Measurements from ENCODE around the gene CCDC12. TPM values are rescaled to one million over a fixed set of nuclear protein-coding genes. Genes with fewer than 3 reads are reported as not detected.

The CCDC12 gene
- total and polyA plus RNA-seq, 9 of the 15 experiments (the other 6 are each of a cell fraction or from before 2014, with no cell fraction given), result 8.9 to 201 (median 86.9) TPM

DNA sequence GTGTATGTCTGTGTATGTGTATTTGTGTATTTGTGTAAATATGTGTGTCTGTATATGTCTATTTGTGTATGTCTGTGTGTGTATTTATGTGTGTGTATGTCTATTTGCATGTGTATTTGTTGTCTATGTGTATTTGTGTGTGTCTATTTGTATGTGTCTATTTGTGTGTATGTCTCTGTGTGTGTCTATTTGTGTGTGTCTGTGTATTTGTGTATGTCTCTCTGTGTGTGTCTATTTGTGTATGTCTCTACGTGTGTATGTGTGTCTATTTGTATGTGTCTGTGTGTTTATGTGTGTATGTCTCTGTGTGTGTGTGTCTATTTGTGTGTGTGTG, 68.6 kb downstream of the CCDC12 start (continued):
- TF ChIP-seq, protein P1, sequence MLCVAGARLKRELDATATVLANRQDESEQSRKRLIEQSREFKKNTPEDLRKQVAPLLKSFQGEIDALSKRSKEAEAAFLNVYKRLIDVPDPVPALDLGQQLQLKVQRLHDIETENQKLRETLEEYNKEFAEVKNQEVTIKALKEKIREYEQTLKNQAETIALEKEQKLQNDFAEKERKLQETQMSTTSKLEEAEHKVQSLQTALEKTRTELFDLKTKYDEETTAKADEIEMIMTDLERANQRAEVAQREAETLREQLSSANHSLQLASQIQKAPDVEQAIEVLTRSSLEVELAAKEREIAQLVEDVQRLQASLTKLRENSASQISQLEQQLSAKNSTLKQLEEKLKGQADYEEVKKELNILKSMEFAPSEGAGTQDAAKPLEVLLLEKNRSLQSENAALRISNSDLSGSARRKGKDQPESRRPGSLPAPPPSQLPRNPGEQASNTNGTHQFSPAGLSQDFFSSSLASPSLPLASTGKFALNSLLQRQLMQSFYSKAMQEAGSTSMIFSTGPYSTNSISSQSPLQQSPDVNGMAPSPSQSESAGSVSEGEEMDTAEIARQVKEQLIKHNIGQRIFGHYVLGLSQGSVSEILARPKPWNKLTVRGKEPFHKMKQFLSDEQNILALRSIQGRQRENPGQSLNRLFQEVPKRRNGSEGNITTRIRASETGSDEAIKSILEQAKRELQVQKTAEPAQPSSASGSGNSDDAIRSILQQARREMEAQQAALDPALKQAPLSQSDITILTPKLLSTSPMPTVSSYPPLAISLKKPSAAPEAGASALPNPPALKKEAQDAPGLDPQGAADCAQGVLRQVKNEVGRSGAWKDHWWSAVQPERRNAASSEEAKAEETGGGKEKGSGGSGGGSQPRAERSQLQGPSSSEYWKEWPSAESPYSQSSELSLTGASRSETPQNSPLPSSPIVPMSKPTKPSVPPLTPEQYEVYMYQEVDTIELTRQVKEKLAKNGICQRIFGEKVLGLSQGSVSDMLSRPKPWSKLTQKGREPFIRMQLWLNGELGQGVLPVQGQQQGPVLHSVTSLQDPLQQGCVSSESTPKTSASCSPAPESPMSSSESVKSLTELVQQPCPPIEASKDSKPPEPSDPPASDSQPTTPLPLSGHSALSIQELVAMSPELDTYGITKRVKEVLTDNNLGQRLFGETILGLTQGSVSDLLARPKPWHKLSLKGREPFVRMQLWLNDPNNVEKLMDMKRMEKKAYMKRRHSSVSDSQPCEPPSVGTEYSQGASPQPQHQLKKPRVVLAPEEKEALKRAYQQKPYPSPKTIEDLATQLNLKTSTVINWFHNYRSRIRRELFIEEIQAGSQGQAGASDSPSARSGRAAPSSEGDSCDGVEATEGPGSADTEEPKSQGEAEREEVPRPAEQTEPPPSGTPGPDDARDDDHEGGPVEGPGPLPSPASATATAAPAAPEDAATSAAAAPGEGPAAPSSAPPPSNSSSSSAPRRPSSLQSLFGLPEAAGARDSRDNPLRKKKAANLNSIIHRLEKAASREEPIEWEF (CRISPR knock-in tag; IDR thresholded peaks at IDR 0.05), result no peak
- TF ChIP-seq, protein P2, sequence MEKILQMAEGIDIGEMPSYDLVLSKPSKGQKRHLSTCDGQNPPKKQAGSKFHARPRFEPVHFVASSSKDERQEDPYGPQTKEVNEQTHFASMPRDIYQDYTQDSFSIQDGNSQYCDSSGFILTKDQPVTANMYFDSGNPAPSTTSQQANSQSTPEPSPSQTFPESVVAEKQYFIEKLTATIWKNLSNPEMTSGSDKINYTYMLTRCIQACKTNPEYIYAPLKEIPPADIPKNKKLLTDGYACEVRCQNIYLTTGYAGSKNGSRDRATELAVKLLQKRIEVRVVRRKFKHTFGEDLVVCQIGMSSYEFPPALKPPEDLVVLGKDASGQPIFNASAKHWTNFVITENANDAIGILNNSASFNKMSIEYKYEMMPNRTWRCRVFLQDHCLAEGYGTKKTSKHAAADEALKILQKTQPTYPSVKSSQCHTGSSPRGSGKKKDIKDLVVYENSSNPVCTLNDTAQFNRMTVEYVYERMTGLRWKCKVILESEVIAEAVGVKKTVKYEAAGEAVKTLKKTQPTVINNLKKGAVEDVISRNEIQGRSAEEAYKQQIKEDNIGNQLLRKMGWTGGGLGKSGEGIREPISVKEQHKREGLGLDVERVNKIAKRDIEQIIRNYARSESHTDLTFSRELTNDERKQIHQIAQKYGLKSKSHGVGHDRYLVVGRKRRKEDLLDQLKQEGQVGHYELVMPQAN (IDR thresholded peaks at IDR 0.05; ENCODE audit: borderline replicate concordance), result 0 out of 2 replicates have a peak, but pooled peaks have one; percentile 32
- TF ChIP-seq MCM3 (IDR thresholded peaks at IDR 0.05) (peak; percentile 8; the same call in 1 of the 2 replicates), LARP7 (IDR thresholded peaks at IDR 0.05) (0 out of 2 replicates have a peak, but pooled peaks have one; percentile 21), NCOA1 (IDR thresholded peaks at IDR 0.05; ENCODE audit: low read depth) (peak; percentile 25; the same call in 1 of the 2 replicates), SAFB2 (IDR thresholded peaks at IDR 0.05; ENCODE audit: borderline replicate concordance, low read depth, low read length, severe bottlenecking) (no peak), NFATC3 (IDR thresholded peaks at IDR 0.05) (no peak), NONO (IDR thresholded peaks at IDR 0.05; ENCODE audit: low read depth in 2 of 2, low read length in 1 of 2) (no peak), HDAC1 (IDR thresholded peaks at IDR 0.05) (peak in 1 of 2 experiments; percentile 37; a peak in 1 of 4 replicates), SNIP1 (IDR thresholded peaks at IDR 0.05; ENCODE audit: low read depth) (no peak), MTF1 (CRISPR knock-in tag; IDR thresholded peaks at IDR 0.05; ENCODE audit: borderline replicate concordance) (no peak), NR2F6 (CRISPR knock-in tag; IDR thresholded peaks at IDR 0.05) (no peak), FOS (IDR thresholded peaks at IDR 0.05; ENCODE audit: extremely low read depth, insufficient read length) (no peak), ZNF212 (CRISPR knock-in tag; IDR thresholded peaks at IDR 0.05) (no peak)
- TF ChIP-seq, protein P3, sequence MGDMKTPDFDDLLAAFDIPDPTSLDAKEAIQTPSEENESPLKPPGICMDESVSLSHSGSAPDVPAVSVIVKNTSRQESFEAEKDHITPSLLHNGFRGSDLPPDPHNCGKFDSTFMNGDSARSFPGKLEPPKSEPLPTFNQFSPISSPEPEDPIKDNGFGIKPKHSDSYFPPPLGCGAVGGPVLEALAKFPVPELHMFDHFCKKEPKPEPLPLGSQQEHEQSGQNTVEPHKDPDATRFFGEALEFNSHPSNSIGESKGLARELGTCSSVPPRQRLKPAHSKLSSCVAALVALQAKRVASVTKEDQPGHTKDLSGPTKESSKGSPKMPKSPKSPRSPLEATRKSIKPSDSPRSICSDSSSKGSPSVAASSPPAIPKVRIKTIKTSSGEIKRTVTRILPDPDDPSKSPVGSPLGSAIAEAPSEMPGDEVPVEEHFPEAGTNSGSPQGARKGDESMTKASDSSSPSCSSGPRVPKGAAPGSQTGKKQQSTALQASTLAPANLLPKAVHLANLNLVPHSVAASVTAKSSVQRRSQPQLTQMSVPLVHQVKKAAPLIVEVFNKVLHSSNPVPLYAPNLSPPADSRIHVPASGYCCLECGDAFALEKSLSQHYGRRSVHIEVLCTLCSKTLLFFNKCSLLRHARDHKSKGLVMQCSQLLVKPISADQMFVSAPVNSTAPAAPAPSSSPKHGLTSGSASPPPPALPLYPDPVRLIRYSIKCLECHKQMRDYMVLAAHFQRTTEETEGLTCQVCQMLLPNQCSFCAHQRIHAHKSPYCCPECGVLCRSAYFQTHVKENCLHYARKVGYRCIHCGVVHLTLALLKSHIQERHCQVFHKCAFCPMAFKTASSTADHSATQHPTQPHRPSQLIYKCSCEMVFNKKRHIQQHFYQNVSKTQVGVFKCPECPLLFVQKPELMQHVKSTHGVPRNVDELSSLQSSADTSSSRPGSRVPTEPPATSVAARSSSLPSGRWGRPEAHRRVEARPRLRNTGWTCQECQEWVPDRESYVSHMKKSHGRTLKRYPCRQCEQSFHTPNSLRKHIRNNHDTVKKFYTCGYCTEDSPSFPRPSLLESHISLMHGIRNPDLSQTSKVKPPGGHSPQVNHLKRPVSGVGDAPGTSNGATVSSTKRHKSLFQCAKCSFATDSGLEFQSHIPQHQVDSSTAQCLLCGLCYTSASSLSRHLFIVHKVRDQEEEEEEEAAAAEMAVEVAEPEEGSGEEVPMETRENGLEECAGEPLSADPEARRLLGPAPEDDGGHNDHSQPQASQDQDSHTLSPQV (IDR thresholded peaks at IDR 0.05), result no peak
- TF ChIP-seq, protein P4, sequence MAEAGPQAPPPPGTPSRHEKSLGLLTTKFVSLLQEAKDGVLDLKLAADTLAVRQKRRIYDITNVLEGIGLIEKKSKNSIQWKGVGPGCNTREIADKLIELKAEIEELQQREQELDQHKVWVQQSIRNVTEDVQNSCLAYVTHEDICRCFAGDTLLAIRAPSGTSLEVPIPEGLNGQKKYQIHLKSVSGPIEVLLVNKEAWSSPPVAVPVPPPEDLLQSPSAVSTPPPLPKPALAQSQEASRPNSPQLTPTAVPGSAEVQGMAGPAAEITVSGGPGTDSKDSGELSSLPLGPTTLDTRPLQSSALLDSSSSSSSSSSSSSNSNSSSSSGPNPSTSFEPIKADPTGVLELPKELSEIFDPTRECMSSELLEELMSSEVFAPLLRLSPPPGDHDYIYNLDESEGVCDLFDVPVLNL (CRISPR knock-in tag; IDR thresholded peaks at IDR 0.05; ENCODE audit: low read depth), result no peak
